Astrocyte (in vitro differentiated cells and primary cell): ENCODE measurements around the gene CTNND2.

Experiments
- CTCF ChIP-seq: IDR thresholded peaks from 2 replicates; pipeline ENCODE4 v1.5.1; 2011; ENCODE audit warnings: low read depth, mild to moderate bottlenecking, inconsistent platforms, low read length, moderate library complexity; ENCODE audit not compliant: insufficient read depth
- EZH2 ChIP-seq: IDR thresholded peaks from 2 replicates; pipeline ENCODE4 v1.6.1; 2012; ENCODE audit warnings: mild to moderate bottlenecking, low read length, inconsistent platforms; ENCODE audit not compliant: insufficient read depth

GRCh38 chr5:11364531-11364930, 539.7 kb downstream of the CTNND2 start:
- no peak for TF ChIP-seq CTCF
- no peak for TF ChIP-seq EZH2
